ENCODE results near the gene PAOX.

- TF ChIP-seq E2F6 (IDR thresholded peaks at IDR 0.05; ENCODE audit: borderline replicate concordance, low read depth): no peak
- TF ChIP-seq CTCF (IDR thresholded peaks at IDR 0.05): no peak
- TF ChIP-seq KDM5A (IDR thresholded peaks at IDR 0.05): no peak
- no peak for TF ChIP-seq RCOR1 (IDR thresholded peaks at IDR 0.05; ENCODE audit: low read depth, low read length)
- no peak for TF ChIP-seq PHF8 (IDR thresholded peaks at IDR 0.05; ENCODE audit: borderline replicate concordance, low read depth)
- no peak for TF ChIP-seq POLR2A (IDR thresholded peaks at IDR 0.05; ENCODE audit: low read length)
- TF ChIP-seq REST (IDR thresholded peaks at IDR 0.05): no peak
- TF ChIP-seq FOSL2 (IDR thresholded peaks at IDR 0.05): no peak
- no peak for TF ChIP-seq FOSL2 (CRISPR knock-in tag; IDR thresholded peaks at IDR 0.05)
- TF ChIP-seq USF2 (IDR thresholded peaks at IDR 0.05): no peak
- no peak for TF ChIP-seq HES2 (IDR thresholded peaks at IDR 0.05)
- TF ChIP-seq, protein P1, sequence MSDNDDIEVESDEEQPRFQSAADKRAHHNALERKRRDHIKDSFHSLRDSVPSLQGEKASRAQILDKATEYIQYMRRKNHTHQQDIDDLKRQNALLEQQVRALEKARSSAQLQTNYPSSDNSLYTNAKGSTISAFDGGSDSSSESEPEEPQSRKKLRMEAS (IDR thresholded peaks at IDR 0.05): no peak
- no peak for TF ChIP-seq CHD2 (IDR thresholded peaks at IDR 0.05; ENCODE audit: low read length, partially characterized antibody)
Measured at GRCh38 chr10:133338080-133339071, 40.7 kb upstream of the PAOX start.

Data from A549 (cell line).